A673 (cell line): ENCODE data around the gene ARHGEF39.

Experiments used
- CTCF ChIP-seq: fragments of 300-800, 200-600 bp; sonication (generic); conservative IDR thresholded peaks from 2 replicates; pipeline ENCODE4 v1.5.1; 2017; ENCODE audit warnings: low read depth, mild to moderate bottlenecking, antibody characterized with exemption, low read length, moderate library complexity, mixed read lengths
- EZH2 ChIP-seq: fragments of 200-600 bp; sonication (generic); IDR thresholded peaks from 2 replicates; pipeline ENCODE4 v1.6.1; 2017; ENCODE audit warnings: borderline replicate concordance, low read depth, mild to moderate bottlenecking, mixed read lengths, antibody characterized with exemption, low read length; ENCODE audit not compliant: poor library complexity, severe bottlenecking

- no peak for TF ChIP-seq CTCF
- no peak for TF ChIP-seq EZH2
Observed at GRCh38 chr9:35639631-35640030, 25.4 kb downstream of the ARHGEF39 start.
